H1 (cell line): ENCODE measurements around the gene TFPT. TPM values are rescaled to one million over a fixed set of nuclear protein-coding genes. Genes with fewer than 3 reads are reported as not detected.

Experiments
- CTCF ChIA-PET: fragments of 300-600 bp; sonication (Branson Sonifier 250); formaldehyde crosslinking; loops from one replicate; lab custom pipeline; 2021; ENCODE audit not compliant: partially characterized antibody; lab: Charles Lee
- POLR2A ChIA-PET: fragments of 300-600 bp; sonication (Branson Sonifier 250); formaldehyde crosslinking; loops from one replicate; lab custom pipeline; 2021; ENCODE audit warnings: inconsistent platforms; ENCODE audit not compliant: partially characterized antibody; lab: Charles Lee
- DNase-seq, 2 experiments: peaks; one replicate each; pipeline versions ENCODE4 v3.0.0 to v3.0.0-alpha.2; 2010 to 2022; ENCODE audit warnings: low spot score in 2 of 2, low read depth in 1 of 2, mixed read lengths in 1 of 2
- FAIRE-seq: peaks from 2 replicates; lab custom pipeline; 2011; peaks lifted over from hg19 to GRCh38; lab: Jason Lieb, UNC
- H2AFZ ChIP-seq: 2 replicates; pipeline ENCODE4 v1.8.1; 2012; ENCODE audit warnings: low read length, inconsistent platforms
- H2AK5ac ChIP-seq: 2 replicates; pipeline ENCODE4 v1.6.1; 2013; ENCODE audit warnings: low read depth, low read length
- H2BK120ac ChIP-seq: replicated peaks from 2 replicates; pipeline ENCODE3; 2013; ENCODE audit warnings: low read depth, low read length, inconsistent platforms
- H2BK12ac ChIP-seq: 2 replicates; pipeline ENCODE4 v1.6.1; 2013; ENCODE audit warnings: low read depth, low read length
- H2BK15ac ChIP-seq: 2 replicates; pipeline ENCODE4 v1.6.1; 2013; ENCODE audit warnings: low read length
- H2BK20ac ChIP-seq: 2 replicates; pipeline ENCODE4 v1.6.1; 2013; ENCODE audit warnings: low read length
- H2BK5ac ChIP-seq: 2 replicates; pipeline ENCODE4 v1.6.1; 2013; ENCODE audit warnings: low read depth, low read length
- H3K14ac ChIP-seq: 2 replicates; pipeline ENCODE4 v1.6.1; 2013; ENCODE audit warnings: inconsistent platforms; ENCODE audit not compliant: insufficient read length
- H3K18ac ChIP-seq: 2 replicates; pipeline ENCODE4 v1.6.1; 2013; ENCODE audit warnings: low read length; ENCODE audit errors: extremely low read depth
- H3K23ac ChIP-seq: 2 replicates; pipeline ENCODE4 v1.6.1; 2013; ENCODE audit warnings: inconsistent platforms; ENCODE audit not compliant: insufficient read length
- H3K23me2 ChIP-seq: 2 replicates; pipeline ENCODE4 v1.6.1; 2013; ENCODE audit warnings: low read depth, low read length
- H3K27ac ChIP-seq: 2 replicates; pipeline ENCODE4 v1.6.1; 2011; ENCODE audit warnings: low read depth, low read length, inconsistent platforms
- H3K27me3 ChIP-seq, 4 experiments: replicated peaks in 1 of 4; 1 replicate in 1 of 4; 2 replicates in 3 of 4; pipeline versions ENCODE4 v1.6.1 to v1.8.1; 2011 to 2013; ENCODE audit warnings: low read length in 3 of 4, mild to moderate bottlenecking in 3 of 4, inconsistent platforms in 2 of 4, mixed read lengths in 2 of 4, moderate library complexity in 1 of 4; ENCODE audit not compliant: control insufficient read depth in 3 of 4, insufficient read depth in 3 of 4; ENCODE audit errors: extremely low read depth in 1 of 4
- H3K36me3 ChIP-seq, 4 experiments: 2 replicates each; pipeline versions ENCODE4 v1.6.1 to v1.8.1; 2011 to 2013; ENCODE audit warnings: mild to moderate bottlenecking in 4 of 4, low read length in 3 of 4, moderate library complexity in 2 of 4, control low read depth in 1 of 4, inconsistent platforms in 1 of 4; ENCODE audit not compliant: insufficient read depth in 4 of 4, control insufficient read depth in 2 of 4
- H3K4ac ChIP-seq: replicated peaks from 2 replicates; pipeline ENCODE3; 2013; ENCODE audit warnings: low read length, low read depth, mixed read lengths, inconsistent platforms; ENCODE audit not compliant: insufficient read length
- H3K4me1 ChIP-seq, 4 experiments: replicated peaks in 1 of 4; 1 replicate in 1 of 4; 2 replicates in 3 of 4; pipeline versions ENCODE4 v1.6.1 to v1.8.1; 2011 to 2013; ENCODE audit warnings: low read length in 3 of 4, inconsistent platforms in 2 of 4, mixed read lengths in 1 of 4; ENCODE audit not compliant: insufficient read depth in 4 of 4, control insufficient read depth in 3 of 4
- H3K4me2 ChIP-seq, 2 experiments: 2 replicates each; pipeline versions ENCODE4 v1.6.1 to v1.8.1; 2011 to 2013; ENCODE audit warnings: low read depth in 2 of 2, low read length in 2 of 2, control low read depth in 1 of 2, inconsistent platforms in 1 of 2, mild to moderate bottlenecking in 1 of 2; ENCODE audit not compliant: insufficient read depth in 1 of 2
- H3K4me3 ChIP-seq, 4 experiments: fragments of 200-600, 300-600 bp in 1 of 4; sonication (generic), shearing (Covaris generic), sonication (Bioruptor Twin) in 1 of 4; 2 replicates each; pipeline versions ENCODE4 v1.5.1 to v1.8.1; 2011 to 2016; ENCODE audit warnings: low read length in 4 of 4, low read depth in 3 of 4, control low read depth in 2 of 4, inconsistent platforms in 2 of 4, mild to moderate bottlenecking in 2 of 4, mixed read lengths in 1 of 4, moderate library complexity in 1 of 4; ENCODE audit not compliant: insufficient read depth in 2 of 4; ENCODE audit errors: extremely low read depth in 1 of 4
- H3K56ac ChIP-seq: replicated peaks from 2 replicates; pipeline ENCODE3; 2013; ENCODE audit warnings: low read depth, mild to moderate bottlenecking, mixed read lengths, low read length, inconsistent platforms; ENCODE audit not compliant: insufficient read length
- H3K79me1 ChIP-seq: 2 replicates; pipeline ENCODE4 v1.6.1; 2013; ENCODE audit warnings: low read depth, low read length, control low read depth
- H3K79me2 ChIP-seq, 2 experiments: 2 replicates each; pipeline versions ENCODE4 v1.6.1 to v1.8.1; 2012 to 2013; ENCODE audit warnings: low read length in 2 of 2, mild to moderate bottlenecking in 2 of 2, inconsistent platforms in 1 of 2; ENCODE audit not compliant: insufficient read depth in 2 of 2, control insufficient read depth in 1 of 2
- H3K9ac ChIP-seq, 4 experiments: replicated peaks in 1 of 4; 1 replicate in 1 of 4; 2 replicates in 3 of 4; pipeline versions ENCODE4 v1.6.1 to v1.8.1; 2011 to 2013; ENCODE audit warnings: low read depth in 3 of 4, low read length in 3 of 4, control low read depth in 2 of 4, mild to moderate bottlenecking in 2 of 4, moderate library complexity in 2 of 4, inconsistent platforms in 1 of 4; ENCODE audit errors: extremely low read depth in 1 of 4
- H3K9me3 ChIP-seq, 2 experiments: 2 replicates each; pipeline versions ENCODE4 v1.6.1 to v1.8.1; 2012 to 2013; ENCODE audit warnings: mild to moderate bottlenecking in 2 of 2, moderate library complexity in 2 of 2, control low read depth in 1 of 2, inconsistent platforms in 1 of 2, low read depth in 1 of 2, low read length in 1 of 2, mixed read lengths in 1 of 2; ENCODE audit not compliant: insufficient read depth in 2 of 2
- H4K20me1 ChIP-seq, 2 experiments: replicated peaks in 1 of 2; 2 replicates each; pipeline versions ENCODE3 to v1.8.1; 2011 to 2013; ENCODE audit warnings: inconsistent platforms in 2 of 2, low read length in 2 of 2, mild to moderate bottlenecking in 1 of 2; ENCODE audit not compliant: insufficient read depth in 2 of 2, control insufficient read depth in 1 of 2
- H4K5ac ChIP-seq: 2 replicates; pipeline ENCODE4 v1.6.1; 2013; ENCODE audit warnings: low read length, low read depth, mixed read lengths, inconsistent platforms; ENCODE audit not compliant: insufficient read length
- H4K8ac ChIP-seq: 2 replicates; pipeline ENCODE4 v1.8.0; 2013; ENCODE audit warnings: mild to moderate bottlenecking, moderate library complexity, low read length, inconsistent platforms; ENCODE audit not compliant: insufficient read depth; ENCODE audit errors: extremely low read depth
- H4K91ac ChIP-seq: replicated peaks from 2 replicates; pipeline ENCODE3; 2013; ENCODE audit warnings: low read length, mixed read lengths, inconsistent platforms; ENCODE audit not compliant: insufficient read length
- CHD1 ChIP-seq: IDR thresholded peaks from 2 replicates; pipeline ENCODE4 v1.6.1; 2012; ENCODE audit warnings: low read depth, low read length, improper control_type of control experiment
- EP300 ChIP-seq, 2 experiments: IDR thresholded peaks; 1 replicate in 1 of 2; 2 replicates in 1 of 2; pipeline ENCODE4 v1.6.1; 2011 to 2012; ENCODE audit warnings: low read depth in 2 of 2, low read length in 2 of 2, mild to moderate bottlenecking in 2 of 2, borderline replicate concordance in 1 of 2, inconsistent platforms in 1 of 2, moderate library complexity in 1 of 2
- EZH2 ChIP-seq: fragments of 200-600 bp; sonication (generic); IDR thresholded peaks from 2 replicates; pipeline ENCODE4 v1.7.1; 2012; ENCODE audit warnings: low read depth, mild to moderate bottlenecking, moderate library complexity, low read length, inconsistent platforms; ENCODE audit not compliant: severe bottlenecking
- KDM5A ChIP-seq: fragments of 200-600 bp; IDR thresholded peaks from 2 replicates; pipeline ENCODE4 v1.7.1; 2012; ENCODE audit warnings: mild to moderate bottlenecking, low read length, inconsistent platforms, mixed read lengths
- MAFK ChIP-seq: IDR thresholded peaks from 2 replicates; pipeline ENCODE4 v1.6.1; 2012; ENCODE audit warnings: low read depth, mild to moderate bottlenecking, improper control_type of control experiment, low read length
- POLR2AphosphoS5 ChIP-seq: IDR thresholded peaks from 2 replicates; pipeline ENCODE4 v1.6.1; 2011; ENCODE audit warnings: low read depth, low read length
- RXRA ChIP-seq: IDR thresholded peaks from 2 replicates; pipeline ENCODE4 v1.6.1; 2011; ENCODE audit warnings: low read depth, mild to moderate bottlenecking, low read length, moderate library complexity; ENCODE audit not compliant: insufficient read depth
- SAP30 ChIP-seq: fragments of 300-600 bp; sonication (generic); IDR thresholded peaks from 2 replicates; pipeline ENCODE4 v1.7.1; 2012; ENCODE audit warnings: low read length, moderate library complexity, mild to moderate bottlenecking, inconsistent platforms; ENCODE audit not compliant: insufficient read depth, insufficient replicate concordance
- SIX5 ChIP-seq: IDR thresholded peaks from 2 replicates; pipeline ENCODE4 v1.6.1; 2011; ENCODE audit warnings: mild to moderate bottlenecking, low read depth, low read length
- SRF ChIP-seq: IDR thresholded peaks from 2 replicates; pipeline ENCODE4 v1.6.1; 2011; ENCODE audit warnings: mild to moderate bottlenecking, low read depth, low read length, moderate library complexity
- WGBS, 2 experiments: shearing (Covaris generic) in 1 of 2; methylation state at CpG; one replicate each; pipeline versions ENCODE4 v1.1.6 to v1.1.7; 2013 to 2015; ENCODE audit warnings: low lambda C conversion rate in 2 of 2, mixed read lengths in 2 of 2, inconsistent platforms in 1 of 2, low coverage in 1 of 2, missing lambda C conversion rate in 1 of 2; ENCODE audit not compliant: insufficient replicate concordance in 2 of 2, insufficient coverage in 1 of 2, insufficient read length in 1 of 2; ENCODE audit errors: extremely low coverage in 1 of 2, missing lambda C conversion rate in 1 of 2; 5-methylcytosine and 5-hydroxymethylcytosine counted together
- polyA plus RNA-seq, 7 experiments: library from polyadenylated mRNA; depleted of rRNA in 3 of 7; stranded (reverse) in 5 of 7; unstranded in 2 of 7; fragments of >200 nt in 5 of 7; fragments of 200-250 nt in 2 of 7; gene quantifications; 1 replicate in 5 of 7; 2 replicates in 1 of 7; 4 replicates in 1 of 7; pipeline versions ENCODE4 v1.2.1 to v1.2.3, GENCODE V29; 2011 to 2013; ENCODE audit warnings: missing spikeins in 2 of 7, mixed read lengths in 2 of 7
- total RNA-seq: library from RNA; stranded (reverse); fragmentation: NEBNext Ultra II Directional; extraction: Animal tissue kit (Norgen Biotek cat#: 25700); gene quantifications from 2 replicates; pipeline ENCODE4 v1.2.1, GENCODE V29; 2021
- TF ChIP-seq, protein P1 (sequence below): IDR thresholded peaks from 2 replicates; pipeline ENCODE4 v1.6.1; 2011; ENCODE audit warnings: low read depth, mild to moderate bottlenecking, low read length; ENCODE audit not compliant: insufficient read depth

The TFPT gene
- total and polyA plus RNA-seq, 2 of the 8 experiments (the other 6 are each of a cell fraction or from before 2014, with no cell fraction given): 10.4 to 17.7 TPM

DNA sequence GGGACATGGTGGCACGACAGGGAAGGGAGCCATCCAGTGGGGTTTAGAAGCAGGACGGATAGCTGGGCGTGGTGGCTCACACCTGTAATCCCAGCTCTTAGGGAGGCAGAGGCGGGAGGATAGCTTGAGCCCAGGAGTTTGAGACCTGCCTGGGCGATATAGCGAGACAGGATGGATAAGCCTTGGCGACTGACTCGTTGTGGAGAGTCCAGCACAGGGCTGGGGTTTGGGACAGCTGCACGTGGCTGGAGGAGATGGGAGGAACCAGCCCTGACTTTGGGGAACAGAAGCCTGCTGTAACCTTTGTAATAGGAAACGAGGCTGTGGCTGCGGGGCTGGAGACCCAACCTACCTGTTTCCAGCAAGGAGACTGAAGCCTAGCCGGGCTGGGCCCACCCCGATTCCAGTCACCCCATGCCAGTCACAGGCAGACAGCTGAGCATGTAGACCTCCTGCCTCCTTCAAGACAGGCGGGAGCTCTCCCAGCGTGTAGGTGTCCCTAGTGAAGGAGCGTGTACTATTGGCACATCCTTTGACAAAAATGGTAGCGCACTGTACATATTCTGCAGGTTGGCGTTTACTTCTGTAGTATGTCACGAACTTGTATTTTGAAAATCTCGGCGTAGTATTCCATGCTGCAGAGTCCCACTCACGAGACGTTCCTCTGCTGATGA is 36.0 kb upstream of the TFPT start:
- H3K56ac ChIP-seq: no peak overlapping the region
- no peak overlapping the region for H3K23ac ChIP-seq
- H2BK120ac ChIP-seq: no peak overlapping the region
- no peak overlapping the region for H3K14ac ChIP-seq
- CTCF ChIA-PET: no interaction called here
- no peak for FAIRE-seq
- no peaks in the 10 kb centered on the region for H3K79me2 ChIP-seq
- H3K27ac ChIP-seq: no peak overlapping the region
- no peak overlapping the region for H3K4ac ChIP-seq
- no peak overlapping the region for H3K4me3 ChIP-seq
- no peak overlapping the region for H4K5ac ChIP-seq
- H3K79me1 ChIP-seq: no peaks in the 10 kb centered on the region; the same call in 1 of the 2 replicates
- 95% methylated on average over 20 of the region's 23 CpGs; no CpG with 5 or more reads in 1 of the 2 experiments for WGBS, 2 experiments
- peaks cover 11 to 28% of the 10 kb centered on the region in 2 experiments for H4K20me1 ChIP-seq
- no peak overlapping the region for H2BK5ac ChIP-seq
- no peak for TF ChIP-seq MAFK
- TF ChIP-seq SRF: no peak
- TF ChIP-seq POLR2AphosphoS5: no peak
- TF ChIP-seq RXRA: no peak
- no peak for TF ChIP-seq SIX5
- TF ChIP-seq SAP30: no peak
- TF ChIP-seq, protein P1, sequence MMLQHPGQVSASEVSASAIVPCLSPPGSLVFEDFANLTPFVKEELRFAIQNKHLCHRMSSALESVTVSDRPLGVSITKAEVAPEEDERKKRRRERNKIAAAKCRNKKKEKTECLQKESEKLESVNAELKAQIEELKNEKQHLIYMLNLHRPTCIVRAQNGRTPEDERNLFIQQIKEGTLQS: no peak
- no peak for TF ChIP-seq EP300 (IDR thresholded peaks at IDR 0.05; ENCODE audit: borderline replicate concordance in 1 of 2, low read depth in 2 of 2, low read length in 2 of 2)
- no peak for TF ChIP-seq CHD1
- TF ChIP-seq EZH2: no peak
- no peak for TF ChIP-seq KDM5A
- H3K4me1 ChIP-seq: no peaks in the 10 kb centered on the region
- no peak overlapping the region for H2BK12ac ChIP-seq
- H3K4me2 ChIP-seq: no peak overlapping the region
- no peak overlapping the region; the same call in 1 of the 2 replicates for H4K8ac ChIP-seq
- no peaks in the 10 kb centered on the region for H3K23me2 ChIP-seq
- no peak for DNase-seq
- no peak overlapping the region for H2BK20ac ChIP-seq
- no peaks in the 10 kb centered on the region for H3K9me3 ChIP-seq
- H3K9ac ChIP-seq: no peak overlapping the region
- peaks cover 42 to 87% (median 78%) of the 10 kb centered on the region in 4 experiments for H3K36me3 ChIP-seq
- H2AK5ac ChIP-seq: no peak overlapping the region
- no peaks in the 10 kb centered on the region for H3K27me3 ChIP-seq
- POLR2A ChIA-PET: interaction anchor here (0.8 to 14.8 kb wide), 7 partner anchors 13 to 57 kb away, joined by 3 to 348 read pairs (median 4); partner anchors contain the start of genes CNOT3 and TSEN34
- no peak overlapping the region for H2AFZ ChIP-seq
- no peak overlapping the region for H3K18ac ChIP-seq
- H4K91ac ChIP-seq: no peak overlapping the region
- no peak overlapping the region for H2BK15ac ChIP-seq
